ENCODE measurements around the gene BBS5.
"Not testable (repeated sequence)": the region's sequence is repeated elsewhere in the genome, so short reads cannot be mapped to it uniquely, and the experiment has no call there.

The BBS5 gene

GRCh38 chr2:169446452-169446851, 32.8 kb upstream of the BBS5 start:
- H3K9ac ChIP-seq: no peak overlapping the region
- no peak overlapping the region for H3K4me2 ChIP-seq
- no peak overlapping the region for H2AFZ ChIP-seq (ENCODE audit: low read depth)
- no peak overlapping the region for H3K27ac ChIP-seq
- H3K36me3 ChIP-seq (ENCODE audit: insufficient read depth): no peaks in the 10 kb centered on the region
- no peaks in the 10 kb centered on the region for H3K79me2 ChIP-seq (ENCODE audit: insufficient read depth, low read depth)
- TF ChIP-seq, protein P1, sequence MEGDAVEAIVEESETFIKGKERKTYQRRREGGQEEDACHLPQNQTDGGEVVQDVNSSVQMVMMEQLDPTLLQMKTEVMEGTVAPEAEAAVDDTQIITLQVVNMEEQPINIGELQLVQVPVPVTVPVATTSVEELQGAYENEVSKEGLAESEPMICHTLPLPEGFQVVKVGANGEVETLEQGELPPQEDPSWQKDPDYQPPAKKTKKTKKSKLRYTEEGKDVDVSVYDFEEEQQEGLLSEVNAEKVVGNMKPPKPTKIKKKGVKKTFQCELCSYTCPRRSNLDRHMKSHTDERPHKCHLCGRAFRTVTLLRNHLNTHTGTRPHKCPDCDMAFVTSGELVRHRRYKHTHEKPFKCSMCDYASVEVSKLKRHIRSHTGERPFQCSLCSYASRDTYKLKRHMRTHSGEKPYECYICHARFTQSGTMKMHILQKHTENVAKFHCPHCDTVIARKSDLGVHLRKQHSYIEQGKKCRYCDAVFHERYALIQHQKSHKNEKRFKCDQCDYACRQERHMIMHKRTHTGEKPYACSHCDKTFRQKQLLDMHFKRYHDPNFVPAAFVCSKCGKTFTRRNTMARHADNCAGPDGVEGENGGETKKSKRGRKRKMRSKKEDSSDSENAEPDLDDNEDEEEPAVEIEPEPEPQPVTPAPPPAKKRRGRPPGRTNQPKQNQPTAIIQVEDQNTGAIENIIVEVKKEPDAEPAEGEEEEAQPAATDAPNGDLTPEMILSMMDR (conservative IDR thresholded peaks at IDR 0.05; ENCODE audit: low read depth, low read length): no peak
- H4K20me1 ChIP-seq (ENCODE audit: insufficient read depth): no peaks in the 10 kb centered on the region
- H3K27me3 ChIP-seq (ENCODE audit: insufficient read depth, low read depth): no peaks in the 10 kb centered on the region
- H3K4me3 ChIP-seq (IDR thresholded peaks at IDR 0.05; ENCODE audit: insufficient read depth, low read depth, low read length): no peak overlapping the region
- H3K4me1 ChIP-seq (ENCODE audit: low read depth, poor library complexity, severe bottlenecking): no peaks in the 10 kb centered on the region

DNA sequence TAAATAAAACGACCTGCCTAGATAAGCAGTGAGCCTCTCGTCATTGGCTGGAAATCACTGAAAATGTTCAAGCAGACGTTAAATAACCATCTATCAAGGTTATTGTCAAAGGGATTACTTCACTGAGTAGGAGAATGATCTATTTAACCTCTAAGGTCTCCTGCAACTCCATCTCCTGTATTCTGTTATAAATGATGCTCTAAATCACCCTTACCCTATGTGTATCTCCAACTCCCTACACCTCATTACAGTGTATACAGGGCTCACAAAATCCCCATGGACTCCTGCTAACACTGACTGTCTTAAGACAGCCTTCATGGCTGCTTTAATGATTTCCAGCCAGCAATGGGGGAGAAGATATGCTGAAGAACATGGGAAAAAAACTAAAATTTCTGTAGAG, 31.0 kb upstream of the BBS5 start:
- TF ChIP-seq, protein P1 (conservative IDR thresholded peaks at IDR 0.05; ENCODE audit: low read depth, low read length): no peak
- no peak overlapping the region for H2AFZ ChIP-seq (ENCODE audit: low read depth)
- no peaks in the 10 kb centered on the region for H3K4me1 ChIP-seq (ENCODE audit: low read depth, poor library complexity, severe bottlenecking)
- H3K36me3 ChIP-seq (ENCODE audit: insufficient read depth): no peaks in the 10 kb centered on the region
- H3K27ac ChIP-seq: no peak overlapping the region
- no peak overlapping the region for H3K4me3 ChIP-seq (IDR thresholded peaks at IDR 0.05; ENCODE audit: insufficient read depth, low read depth, low read length)
- no peak overlapping the region for H3K9ac ChIP-seq
- no peaks in the 10 kb centered on the region for H3K79me2 ChIP-seq (ENCODE audit: insufficient read depth, low read depth)
- H3K27me3 ChIP-seq (ENCODE audit: insufficient read depth, low read depth): no peaks in the 10 kb centered on the region
- H4K20me1 ChIP-seq (ENCODE audit: insufficient read depth): no peaks in the 10 kb centered on the region
- no peak overlapping the region for H3K4me2 ChIP-seq

DNA sequence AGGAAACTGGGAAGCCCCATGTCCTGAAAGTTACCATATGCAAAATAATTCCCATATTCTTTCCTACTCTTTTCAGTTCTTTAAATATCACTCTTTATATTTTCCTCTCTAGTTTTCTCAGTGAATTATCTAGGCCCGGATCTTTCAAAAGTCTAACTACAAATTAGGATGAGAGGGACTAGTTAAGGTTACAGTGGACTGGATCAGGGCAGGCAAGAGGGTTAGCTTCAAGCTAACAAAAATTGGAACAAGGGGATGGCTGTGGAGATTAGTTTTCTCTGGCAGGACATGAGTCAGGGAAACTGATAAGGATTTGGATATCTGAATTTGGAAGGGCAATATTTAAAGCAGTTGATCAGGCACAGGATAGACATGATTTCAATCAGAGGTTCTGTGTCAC, 30.4 kb upstream of the BBS5 start:
- H3K79me2 ChIP-seq (ENCODE audit: insufficient read depth, low read depth): no peaks in the 10 kb centered on the region
- H3K27me3 ChIP-seq (ENCODE audit: insufficient read depth, low read depth): no peaks in the 10 kb centered on the region
- H3K4me3 ChIP-seq (IDR thresholded peaks at IDR 0.05; ENCODE audit: insufficient read depth, low read depth, low read length): no peak overlapping the region
- H4K20me1 ChIP-seq (ENCODE audit: insufficient read depth): no peaks in the 10 kb centered on the region
- H3K27ac ChIP-seq: no peak overlapping the region
- no peaks in the 10 kb centered on the region for H3K4me1 ChIP-seq (ENCODE audit: low read depth, poor library complexity, severe bottlenecking)
- H3K36me3 ChIP-seq (ENCODE audit: insufficient read depth): no peaks in the 10 kb centered on the region
- TF ChIP-seq, protein P1 (conservative IDR thresholded peaks at IDR 0.05; ENCODE audit: low read depth, low read length): no peak
- no peak overlapping the region for H3K9ac ChIP-seq
- H3K4me2 ChIP-seq: no peak overlapping the region
- H2AFZ ChIP-seq (ENCODE audit: low read depth): no peak overlapping the region

GRCh38 chr2:169452080-169452479, 27.2 kb upstream of the BBS5 start:
- H3K9ac ChIP-seq: no peak overlapping the region
- H4K20me1 ChIP-seq (ENCODE audit: insufficient read depth): no peaks in the 10 kb centered on the region
- no peak overlapping the region for H3K4me3 ChIP-seq (IDR thresholded peaks at IDR 0.05; ENCODE audit: insufficient read depth, low read depth, low read length)
- no peak overlapping the region for H3K27ac ChIP-seq
- H2AFZ ChIP-seq (ENCODE audit: low read depth): no peak overlapping the region
- no peaks in the 10 kb centered on the region for H3K79me2 ChIP-seq (ENCODE audit: insufficient read depth, low read depth)
- H3K4me2 ChIP-seq: no peak overlapping the region
- TF ChIP-seq, protein P1 (conservative IDR thresholded peaks at IDR 0.05; ENCODE audit: low read depth, low read length): peak; percentile 64
- H3K4me1 ChIP-seq (ENCODE audit: low read depth, poor library complexity, severe bottlenecking): no peaks in the 10 kb centered on the region
- no peaks in the 10 kb centered on the region for H3K36me3 ChIP-seq (ENCODE audit: insufficient read depth)
- no peaks in the 10 kb centered on the region for H3K27me3 ChIP-seq (ENCODE audit: insufficient read depth, low read depth)

DNA sequence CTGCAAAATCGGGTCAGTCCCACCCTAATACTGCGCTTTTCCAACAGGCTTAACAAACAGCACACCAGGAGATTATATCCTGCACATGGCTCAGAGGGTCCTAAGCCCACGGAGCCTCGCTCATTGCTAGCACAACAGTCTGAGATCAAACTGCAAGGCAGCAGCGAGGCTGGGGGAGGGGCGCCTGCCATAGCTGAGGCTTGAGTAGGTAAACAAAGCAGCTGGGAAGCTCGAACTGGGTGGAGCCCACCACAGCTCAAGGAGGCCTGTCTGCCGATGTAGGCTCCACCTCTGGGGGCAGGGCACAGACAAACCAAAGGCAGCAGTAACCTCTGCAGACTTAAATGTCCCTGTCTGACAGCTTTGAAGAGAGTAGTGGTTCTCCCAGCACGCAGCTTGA, 26.2 kb upstream of the BBS5 start:
- H4K20me1 ChIP-seq (ENCODE audit: insufficient read depth); H3K27me3 ChIP-seq (ENCODE audit: insufficient read depth, low read depth); H3K4me3 ChIP-seq (IDR thresholded peaks at IDR 0.05; ENCODE audit: insufficient read depth, low read depth, low read length); H3K27ac ChIP-seq; H2AFZ ChIP-seq (ENCODE audit: low read depth); H3K36me3 ChIP-seq (ENCODE audit: insufficient read depth); H3K9ac ChIP-seq; H3K79me2 ChIP-seq (ENCODE audit: insufficient read depth, low read depth); H3K4me2 ChIP-seq; H3K4me1 ChIP-seq (ENCODE audit: low read depth, poor library complexity, severe bottlenecking): not testable (repeated sequence)

Measured in KMS-11 (cell line).